OCI-M2 (cell line): ENCODE measurements around the gene ACAA1.
"Not testable (repeated sequence)": the region's sequence is repeated elsewhere in the genome, so short reads cannot be mapped to it uniquely, and the experiment has no call there.

Experiments
- DNase-seq: peaks from one replicate; lab custom pipeline; 2025; ENCODE audit not compliant: unreplicated experiment; lab: John Stamatoyannopoulos, UW

ACAA1 gene

DNA sequence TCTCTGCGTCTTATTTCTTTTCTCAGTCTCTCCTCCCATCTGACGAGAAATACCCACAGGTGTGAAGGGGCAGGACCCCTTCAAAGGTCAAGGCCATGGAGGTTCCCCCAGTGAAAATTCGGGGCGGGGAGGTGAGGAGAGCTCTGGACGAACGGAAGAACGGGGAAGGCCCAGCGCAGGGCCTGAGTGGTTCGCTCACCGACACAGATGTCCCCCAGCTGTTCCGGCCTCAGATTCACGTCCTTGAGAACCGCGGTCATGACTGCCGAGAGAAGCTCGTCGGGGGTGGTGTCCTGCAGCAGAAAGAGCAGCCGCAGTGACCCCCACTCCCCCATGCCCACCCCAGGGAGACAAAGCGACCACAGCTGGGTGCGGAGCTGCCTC is 542 bp downstream of the ACAA1 start:
- DNase-seq = no peak

DNA sequence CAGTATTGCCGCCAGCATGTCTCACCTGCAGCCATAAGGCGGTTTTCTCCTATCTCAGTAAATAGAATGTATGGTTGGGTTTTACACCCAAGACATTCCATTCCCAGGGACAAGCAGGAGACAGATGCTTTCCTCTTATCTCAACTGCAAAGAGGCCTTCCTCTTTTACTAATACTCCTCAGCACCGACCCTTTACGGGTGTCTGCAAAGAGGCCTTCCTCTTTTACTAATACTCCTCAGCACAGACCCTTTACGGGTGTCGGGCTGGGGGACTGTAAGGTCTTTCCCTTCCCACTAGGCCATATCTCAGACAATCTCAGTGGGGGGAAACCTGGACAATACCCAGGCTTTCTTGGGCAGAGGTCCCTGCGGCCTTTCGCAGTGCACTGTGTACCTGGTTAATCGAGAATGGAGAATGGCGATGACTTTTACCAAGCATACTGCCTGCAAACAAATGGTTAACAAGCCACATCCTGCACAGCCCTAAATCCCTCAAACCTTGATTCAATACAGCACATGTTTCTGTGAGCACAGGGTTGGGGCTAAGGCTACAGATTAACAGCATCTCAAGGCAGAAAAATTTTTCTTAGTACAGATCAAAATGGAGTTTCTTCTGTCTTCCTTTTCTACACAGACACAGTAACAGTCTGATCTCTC is 1.2 kb downstream of the ACAA1 start:
- not testable (repeated sequence) for DNase-seq

DNA sequence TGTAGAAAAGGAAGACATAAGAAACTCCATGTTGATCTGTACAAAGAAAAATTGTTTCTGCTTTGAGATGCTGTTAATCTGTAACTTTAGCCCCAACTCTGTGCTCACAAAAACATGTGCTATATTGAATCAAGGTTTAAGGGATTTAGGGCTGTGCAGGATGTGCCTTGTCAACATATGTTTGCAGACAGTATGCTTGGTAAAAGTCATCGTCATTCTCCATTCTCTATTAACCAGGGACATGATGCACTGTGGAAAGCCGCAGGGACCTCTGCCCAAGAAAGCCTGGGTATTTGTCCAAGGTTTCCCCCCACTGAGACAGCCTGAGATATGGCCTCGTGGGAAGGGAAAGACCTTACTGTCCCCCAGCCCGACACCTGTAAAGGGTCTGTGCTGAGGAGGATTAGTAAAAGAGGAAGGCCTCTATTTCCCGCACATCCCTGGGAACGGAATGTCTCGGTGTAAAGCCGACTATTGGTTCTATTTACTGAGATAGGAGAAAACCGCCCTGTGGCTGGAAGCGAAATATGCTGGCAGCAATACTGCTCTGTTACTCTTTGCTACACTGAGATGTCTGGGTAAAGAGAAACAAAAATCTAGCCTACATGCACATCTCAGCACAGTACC is 2.3 kb downstream of the ACAA1 start:
- DNase-seq = not testable (repeated sequence)

DNA sequence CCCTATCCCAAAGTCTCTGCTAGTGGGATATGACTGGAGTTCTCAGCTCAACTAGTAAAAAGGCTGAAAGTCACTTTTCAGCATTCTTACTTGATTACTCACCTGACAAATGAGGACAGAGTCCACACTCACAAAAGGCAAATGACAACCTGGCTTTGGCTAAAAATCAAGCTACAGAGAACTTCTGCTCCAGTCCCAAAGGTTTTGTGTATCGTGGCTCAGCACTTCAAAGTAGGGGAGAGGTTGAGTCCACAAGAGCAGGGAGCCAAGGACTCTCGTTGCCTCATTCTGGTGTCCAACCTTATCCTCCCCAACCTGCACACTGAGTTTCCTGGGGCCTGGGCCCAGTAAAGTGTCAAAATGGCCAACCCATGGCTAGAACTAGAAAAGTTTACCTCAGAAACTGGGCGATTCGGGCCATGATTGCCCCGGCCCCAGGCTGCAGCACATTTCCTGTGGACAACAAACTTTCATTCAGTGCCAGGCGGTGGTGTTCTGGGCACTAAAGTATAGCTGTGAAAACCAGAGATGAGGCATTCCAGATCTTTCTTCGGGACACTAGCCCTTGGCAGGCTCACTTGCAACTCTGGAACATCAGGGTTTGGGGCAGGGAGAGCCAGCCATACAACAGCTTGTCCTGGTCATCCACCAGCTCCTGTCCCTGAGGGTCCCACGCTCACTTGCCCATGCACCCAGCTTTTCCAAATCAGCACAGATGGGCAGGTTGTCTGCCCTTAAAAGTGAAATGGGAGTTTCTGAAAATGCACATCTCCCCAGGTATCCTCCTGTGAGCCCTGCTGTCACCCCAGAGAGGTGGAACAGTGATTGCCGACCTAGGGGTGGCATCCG is 3.1 kb downstream of the ACAA1 start:
- DNase-seq = no peak

DNA sequence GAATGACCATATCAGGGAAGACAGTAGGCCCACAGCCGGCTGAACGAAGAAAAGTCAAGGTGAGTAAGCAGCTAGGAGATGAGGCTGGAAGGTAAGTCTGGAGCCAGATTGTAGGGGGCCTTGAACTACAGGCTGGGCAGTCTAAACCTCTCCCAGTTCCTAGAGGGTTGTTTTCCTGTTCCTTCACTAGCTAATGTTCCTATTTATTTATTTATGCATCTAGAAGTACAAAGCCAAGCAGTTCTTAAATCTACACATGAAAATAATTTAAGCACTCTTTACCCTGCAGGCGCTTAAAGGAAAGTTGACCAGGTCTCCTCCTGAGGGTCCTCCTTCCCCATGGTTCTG is 3.7 kb downstream of the ACAA1 start:
- DNase-seq = no peak

DNA sequence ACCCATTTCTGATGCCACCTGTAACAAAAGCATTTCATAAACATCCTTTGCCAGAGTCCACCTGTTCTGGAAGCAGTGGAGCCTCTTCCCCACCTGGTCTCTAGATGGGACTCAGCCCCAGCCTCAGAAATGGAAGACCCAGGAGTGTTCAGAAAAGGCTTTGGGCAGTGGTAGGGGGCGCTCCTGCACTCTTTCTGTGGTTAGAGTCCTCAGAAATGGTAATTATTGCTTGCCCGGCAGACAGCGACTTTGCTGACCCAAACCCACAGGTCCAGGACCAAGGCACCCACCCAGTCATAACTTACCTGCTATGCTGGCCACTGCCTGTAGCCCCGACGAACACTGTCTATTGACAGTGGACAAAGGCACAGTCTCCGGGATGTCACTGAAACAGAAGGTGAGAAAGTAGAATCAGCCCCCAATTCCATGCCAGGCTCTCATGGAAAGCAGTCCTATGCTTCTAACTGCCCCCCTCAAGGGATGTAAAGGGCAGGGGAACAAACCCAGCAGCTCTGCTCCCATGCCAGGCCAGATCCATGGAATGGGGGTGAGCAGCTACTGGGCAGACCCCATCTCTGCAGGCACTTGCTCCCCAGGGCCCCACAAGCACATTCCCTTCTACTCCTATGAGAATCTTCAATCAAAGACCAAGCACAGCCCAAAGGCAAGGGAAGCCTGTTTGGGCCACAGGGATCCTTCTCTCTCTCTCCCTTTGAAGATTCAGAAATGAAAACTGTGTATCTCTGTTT is 5.1 kb downstream of the ACAA1 start:
- no peak for DNase-seq

DNA sequence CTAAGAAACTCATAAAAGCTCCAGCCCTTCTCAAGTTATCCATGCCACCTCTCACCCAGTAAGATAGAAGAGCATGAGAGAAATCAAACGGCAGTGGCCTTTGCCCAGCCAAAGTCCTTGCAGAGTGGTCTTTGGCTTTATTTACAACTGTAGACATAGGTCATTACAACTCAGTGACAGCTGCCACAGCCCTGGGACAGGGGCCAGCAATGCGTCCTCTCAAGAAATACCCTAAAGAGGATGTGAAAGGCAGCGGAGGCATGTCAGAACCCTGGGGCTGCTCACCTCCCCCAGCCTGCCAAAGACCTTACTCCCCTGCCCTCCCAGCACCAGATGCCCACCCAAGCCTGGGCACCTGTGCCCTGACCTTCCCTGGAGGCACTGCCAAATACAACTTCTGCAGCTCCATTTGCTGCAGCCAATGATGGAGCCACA is 6.3 kb downstream of the ACAA1 start:
- DNase-seq = no peak

DNA sequence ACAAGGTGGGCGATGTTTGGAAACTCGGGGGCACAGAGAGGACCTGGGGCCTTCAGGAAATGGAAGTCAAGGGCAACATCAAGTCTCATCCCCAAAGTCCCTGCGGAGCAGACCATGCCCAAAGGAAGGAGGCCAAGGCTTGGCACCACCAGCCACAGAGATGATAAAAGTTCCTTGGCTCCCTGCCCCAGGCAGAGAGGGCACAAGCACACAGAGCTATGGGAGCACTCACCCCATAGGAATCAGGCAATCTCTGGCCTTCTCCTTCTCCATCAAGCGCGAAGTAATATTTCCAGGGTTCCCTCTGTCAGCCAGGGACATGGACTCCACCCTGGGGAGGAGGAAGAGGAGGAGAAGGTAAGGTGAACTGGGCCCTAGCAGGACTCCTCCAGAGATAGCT is 7.9 kb downstream of the ACAA1 start:
- DNase-seq = no peak

DNA sequence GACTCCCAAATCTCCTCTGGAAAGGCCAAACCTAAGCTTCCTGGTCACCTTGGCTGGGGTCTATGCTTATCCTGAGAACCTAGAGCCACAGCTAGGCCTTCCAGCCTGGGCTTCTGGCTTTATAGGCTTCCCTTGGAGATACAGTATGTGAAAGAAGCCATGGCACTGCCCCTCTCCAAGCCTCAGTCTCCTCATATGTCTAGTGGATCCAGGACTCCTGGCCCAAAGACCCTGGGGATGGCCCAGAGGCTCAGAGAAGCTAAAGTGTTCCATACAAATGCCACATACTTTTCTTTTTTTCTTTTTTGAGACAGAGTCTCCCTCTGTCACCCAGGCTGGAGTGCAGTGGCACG is 8.6 kb downstream of the ACAA1 start:
- DNase-seq = no peak

DNA sequence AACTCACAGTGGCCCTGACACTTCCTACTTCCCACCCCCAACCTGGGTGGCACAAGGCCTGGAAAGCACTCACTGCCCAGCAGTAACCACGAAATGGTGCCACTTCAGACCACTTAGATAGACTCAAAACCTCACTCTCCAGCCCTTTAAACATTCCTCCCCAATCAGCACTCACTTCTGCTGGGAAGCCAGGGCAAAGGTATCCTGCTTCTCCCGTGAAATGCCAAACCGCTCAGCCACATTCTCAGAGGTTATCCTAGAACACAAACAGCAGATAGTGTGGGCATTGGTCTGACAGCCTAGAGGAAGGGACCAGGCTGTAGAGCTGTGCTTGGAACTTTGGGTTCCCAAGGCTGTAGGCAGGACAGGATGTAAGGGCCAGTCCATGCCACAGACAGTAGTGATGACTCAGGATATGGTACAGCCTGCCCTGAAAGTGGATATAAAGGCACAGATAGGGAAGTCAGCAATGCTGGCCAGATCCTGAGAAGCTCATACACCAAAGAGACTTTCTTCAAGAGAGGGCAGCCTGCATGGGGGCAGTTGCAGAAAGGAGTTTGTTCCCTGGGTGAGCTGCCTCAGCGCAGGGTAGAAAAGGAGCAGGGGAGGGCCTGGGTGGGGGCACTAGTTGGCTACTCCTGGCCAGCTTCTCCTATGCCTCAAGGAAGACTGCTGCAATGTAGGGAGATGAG is 9.2 kb downstream of the ACAA1 start:
- DNase-seq = no peak

DNA sequence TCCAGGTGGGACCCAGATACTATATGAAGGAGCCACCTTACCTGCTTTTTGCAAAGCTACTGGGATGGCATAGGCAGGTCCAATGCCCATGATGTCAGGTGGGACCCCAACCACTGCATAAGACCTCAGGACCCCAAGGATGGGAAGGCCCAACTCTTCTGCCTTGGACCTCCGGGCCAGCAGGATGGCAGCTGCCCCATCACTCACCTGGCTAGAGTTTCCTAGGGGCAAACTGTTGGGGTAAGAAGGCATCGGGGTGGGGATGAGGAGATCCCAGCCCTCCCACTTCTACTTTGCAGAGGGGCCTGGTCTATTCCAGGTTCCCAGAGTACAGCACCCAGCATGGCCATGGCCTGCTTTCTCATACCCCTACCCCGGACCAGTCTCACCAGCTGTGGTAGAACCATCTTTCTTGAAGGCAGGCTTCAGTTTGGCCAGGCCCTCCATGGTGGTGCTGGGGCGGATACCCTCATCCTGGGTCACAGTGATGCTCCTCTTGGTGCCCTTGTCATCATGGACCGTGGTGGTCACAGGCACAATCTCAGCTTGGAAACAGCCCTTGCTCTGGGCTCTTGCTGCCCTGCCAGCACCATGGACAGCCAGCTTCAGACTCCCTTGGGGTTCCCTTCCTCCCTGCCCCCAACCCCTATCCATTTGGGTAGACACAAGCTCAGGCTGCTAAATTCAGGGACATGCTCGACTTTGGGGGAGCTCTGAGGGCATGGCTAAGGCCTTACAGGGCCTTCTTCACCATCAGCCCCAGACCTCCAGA is 10.6 kb downstream of the ACAA1 start:
- DNase-seq = no peak

DNA sequence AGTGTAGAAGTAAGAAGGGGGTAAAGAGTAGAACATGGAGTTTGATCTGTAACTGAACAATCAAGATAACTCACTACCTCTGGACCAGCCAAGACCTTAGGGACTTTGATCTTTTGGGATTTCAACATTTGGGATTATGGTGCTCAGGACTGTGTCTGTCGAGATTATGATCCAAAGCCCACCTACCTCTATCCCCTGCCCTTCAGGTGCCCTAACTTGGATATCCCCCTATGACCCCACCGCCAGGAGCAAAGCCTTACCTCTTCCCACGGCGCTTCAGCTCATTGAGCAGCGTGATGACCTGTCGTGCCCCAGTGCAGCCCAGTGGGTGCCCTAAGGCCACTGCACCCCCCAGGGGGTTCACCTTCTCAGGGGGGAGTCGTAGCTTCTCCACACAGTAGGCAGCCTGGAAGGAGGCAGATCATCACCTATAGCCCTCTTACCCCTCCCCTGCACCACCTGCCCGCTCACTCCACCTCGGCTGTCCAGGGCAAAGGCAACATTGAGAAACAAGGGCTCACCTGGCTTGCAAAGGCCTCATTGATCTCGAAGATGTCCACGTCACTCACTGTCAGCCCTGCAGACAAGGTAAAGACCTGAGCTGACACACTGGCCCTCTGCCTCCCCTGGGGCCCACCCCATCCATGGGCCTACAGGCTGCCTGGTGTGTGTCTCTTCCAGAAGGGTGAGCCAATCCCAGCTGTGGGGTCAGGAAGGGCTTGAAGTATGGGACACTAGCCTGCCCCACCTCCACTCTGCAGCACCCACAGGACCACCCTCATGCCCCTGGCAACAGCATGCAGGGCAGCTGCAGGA is 11.4 kb downstream of the ACAA1 start:
- no peak for DNase-seq

DNA sequence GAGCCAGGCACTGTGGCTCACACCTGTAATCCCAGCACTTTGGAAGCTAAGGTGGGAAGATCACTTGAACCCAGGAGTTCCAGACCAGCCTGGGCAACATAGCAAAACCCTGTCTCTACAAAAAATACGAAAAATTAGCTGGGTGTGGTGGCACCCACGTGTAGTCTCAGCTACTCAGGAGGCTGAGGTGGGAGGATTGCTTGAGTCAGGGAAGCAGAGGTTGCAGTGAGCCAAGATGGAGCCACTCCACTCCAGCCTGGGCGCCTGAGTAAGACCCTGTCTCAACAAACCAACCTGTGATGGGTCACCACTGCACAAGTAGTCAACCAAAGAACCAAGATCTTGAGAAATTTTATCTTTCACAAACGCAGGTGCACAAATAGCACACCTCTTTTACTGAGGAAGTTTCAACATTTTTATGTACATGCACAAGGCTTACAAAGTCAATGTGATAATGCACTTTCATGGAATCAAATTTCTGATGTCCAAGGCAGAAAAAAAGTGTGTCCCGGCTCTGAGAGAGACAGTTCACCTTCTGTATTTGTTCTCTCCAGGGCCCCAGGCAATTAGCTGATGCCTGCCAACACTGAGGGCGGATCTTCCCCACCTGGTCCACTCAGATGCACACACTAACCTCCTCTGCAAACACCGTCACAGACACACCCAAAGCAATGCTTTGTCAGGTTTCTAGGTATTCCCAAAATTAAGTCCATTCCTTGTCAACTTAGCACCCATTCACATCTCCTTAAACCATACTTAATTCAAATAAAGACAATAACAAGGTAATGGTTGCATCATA is 12.4 kb downstream of the ACAA1 start:
- no peak for DNase-seq

DNA sequence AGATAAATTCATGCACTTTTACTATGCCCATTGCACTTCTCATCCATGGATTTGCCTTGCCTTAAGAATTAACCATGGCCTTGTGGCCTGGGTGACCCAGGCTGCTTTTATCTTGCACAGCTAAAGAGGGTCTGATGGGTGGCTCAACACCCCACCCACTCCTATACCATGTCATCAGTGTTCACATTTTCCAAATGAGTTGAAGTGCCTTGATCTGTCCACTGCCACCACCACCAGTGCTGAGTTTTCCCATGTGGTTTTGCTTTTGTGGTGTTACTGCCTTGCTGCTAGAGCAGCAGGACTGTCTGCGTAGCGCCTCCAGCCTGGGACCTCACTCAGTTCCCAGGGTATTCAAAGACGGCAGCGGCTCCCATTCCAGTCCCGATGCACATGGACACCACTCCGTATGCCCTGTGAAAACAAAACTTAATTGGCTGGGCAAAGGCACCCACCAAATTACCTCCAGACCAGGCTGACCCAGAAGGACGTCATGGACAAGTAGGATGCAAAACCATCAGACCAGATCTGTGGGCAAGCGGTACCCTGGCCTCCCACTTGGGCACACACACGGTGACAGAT is 14.1 kb downstream of the ACAA1 start:
- DNase-seq = no peak

DNA sequence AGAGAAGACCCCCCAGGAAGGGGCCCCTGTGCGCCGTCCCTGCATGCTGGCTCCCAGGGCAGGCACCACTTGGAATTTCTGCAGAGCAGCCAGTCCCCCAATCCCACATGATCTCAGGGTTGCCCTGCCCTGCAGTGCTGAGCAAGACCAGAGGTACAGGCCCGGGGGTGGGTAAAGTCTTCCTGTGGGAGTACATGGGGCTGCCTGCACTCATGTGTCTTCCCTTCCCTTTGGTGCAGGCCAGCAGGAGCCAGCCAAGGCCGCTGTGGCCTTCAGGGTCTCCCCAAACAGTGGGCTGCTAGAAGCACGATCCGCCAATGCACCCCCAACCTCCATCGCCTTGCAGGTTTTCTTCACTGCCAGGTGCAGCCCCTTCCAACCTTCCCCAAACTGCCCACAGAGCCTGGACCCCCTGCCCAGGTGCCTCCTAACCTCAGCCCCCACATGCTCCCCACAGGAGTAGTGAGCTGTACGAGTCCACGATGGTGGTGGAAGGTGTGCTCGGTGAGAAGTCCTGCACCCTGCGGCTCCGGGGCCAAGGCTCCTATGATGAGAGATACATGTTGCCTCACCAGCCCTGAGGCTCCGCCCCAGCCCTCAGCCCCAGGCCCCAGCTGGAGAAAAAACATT is 15.0 kb downstream of the ACAA1 start:
- no peak for DNase-seq

DNA sequence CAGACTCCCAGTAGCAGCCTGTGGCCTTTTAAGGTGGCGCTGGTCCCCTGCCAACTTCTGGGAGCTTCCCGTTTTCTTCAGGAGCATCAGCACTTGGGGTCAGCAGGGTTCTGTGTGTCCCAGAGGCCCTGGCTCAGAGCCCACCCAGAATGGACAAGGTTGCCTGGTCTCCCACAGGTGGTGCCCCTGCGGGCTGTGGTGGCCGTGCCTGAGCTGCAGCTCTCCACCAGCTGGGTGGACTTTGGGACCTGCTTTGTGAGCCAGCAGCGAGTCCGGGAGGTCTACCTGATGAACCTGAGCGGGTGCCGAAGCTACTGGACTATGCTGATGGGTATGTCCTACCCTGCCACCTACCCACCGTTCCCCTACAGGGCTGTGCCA is 15.5 kb downstream of the ACAA1 start:
- no peak for DNase-seq

DNA sequence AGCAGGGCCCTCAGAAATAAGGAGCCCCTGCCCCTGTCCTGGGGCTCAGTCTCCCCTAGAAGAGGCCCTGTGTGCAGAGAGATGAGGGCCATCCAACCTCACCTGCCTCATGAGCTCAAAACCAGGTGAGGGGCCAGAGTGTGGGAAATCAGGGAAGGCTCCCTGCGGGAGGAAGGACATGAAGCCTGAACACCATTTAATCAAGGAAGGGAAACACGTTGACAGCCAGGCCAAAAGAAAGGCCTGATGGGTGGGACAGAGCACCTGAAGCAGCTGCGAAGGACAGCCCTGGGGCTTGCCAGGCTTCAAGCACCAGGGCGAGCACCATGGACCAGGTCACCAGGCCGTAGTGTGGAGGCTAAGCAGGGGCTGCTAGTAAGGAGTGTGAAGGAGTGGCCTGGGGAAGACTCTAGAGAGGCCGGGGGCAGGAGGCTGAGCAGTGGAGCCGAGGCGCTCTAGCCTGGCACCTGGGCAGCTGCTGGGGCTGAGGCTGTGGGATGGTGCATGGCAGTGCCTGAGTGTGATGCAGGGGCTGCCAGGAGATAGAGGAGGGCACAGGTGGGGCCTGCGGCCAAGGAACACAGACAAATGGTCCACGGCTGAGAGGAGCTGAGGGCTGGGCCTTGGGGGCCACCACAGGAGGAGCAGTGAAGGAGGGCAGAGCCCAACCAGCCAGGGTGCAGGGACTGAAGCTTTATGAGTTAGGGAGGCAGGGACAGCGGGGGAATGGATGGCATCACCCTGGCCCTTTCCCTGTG is 16.1 kb downstream of the ACAA1 start:
- no peak for DNase-seq
